Karpas-422 (cell line): ENCODE measurements around the gene BICC1. TPM values are rescaled to one million over a fixed set of nuclear protein-coding genes. Genes with fewer than 3 reads are reported as not detected.

Experiments
- DNase-seq: peaks from one replicate; pipeline ENCODE4 v3.0.0-alpha.2; 2015
- H2AFZ ChIP-seq: fragments of 200-600 bp; sonication (generic); 2 replicates; pipeline ENCODE4 v1.6.1; 2014; ENCODE audit warnings: antibody characterized with exemption, low read length, mixed read lengths
- H3K27ac ChIP-seq: fragments of 200-600 bp; sonication (generic); 2 replicates; pipeline ENCODE4 v1.5.1; 2014; ENCODE audit warnings: mild to moderate bottlenecking, low read length, moderate library complexity
- H3K27me3 ChIP-seq: fragments of 200-600 bp; sonication (generic); 2 replicates; pipeline ENCODE4 v1.6.1; 2014; ENCODE audit warnings: low read length, mixed read lengths
- H3K36me3 ChIP-seq: fragments of 200-600 bp; sonication (generic); 2 replicates; pipeline ENCODE4 v1.6.1; 2014; ENCODE audit warnings: low read length, mixed read lengths; ENCODE audit not compliant: insufficient read depth
- H3K4me1 ChIP-seq: fragments of 200-600 bp; sonication (generic); 2 replicates; pipeline ENCODE4 v1.6.1; 2014; ENCODE audit warnings: mild to moderate bottlenecking, low read length, mixed read lengths
- H3K4me2 ChIP-seq: fragments of 200-600 bp; sonication (generic); 2 replicates; pipeline ENCODE4 v1.6.1; 2014; ENCODE audit warnings: low read length, low read depth, mild to moderate bottlenecking; ENCODE audit not compliant: poor library complexity, severe bottlenecking
- H3K4me3 ChIP-seq: fragments of 200-600 bp; sonication (generic); 2 replicates; pipeline ENCODE4 v1.5.1; 2014; ENCODE audit warnings: mild to moderate bottlenecking, antibody characterized with exemption, low read length, mixed read lengths
- H3K79me2 ChIP-seq: fragments of 200-600 bp; sonication (generic); 2 replicates; pipeline ENCODE4 v1.6.1; 2014; ENCODE audit warnings: mild to moderate bottlenecking, low read length, mixed read lengths
- H3K9ac ChIP-seq: fragments of 200-600 bp; sonication (generic); 2 replicates; pipeline ENCODE4 v1.6.0; 2014; ENCODE audit warnings: low read length
- H3K9me2 ChIP-seq: fragments of 200-600 bp; sonication (generic), shearing (Covaris generic); replicated peaks from 2 replicates; pipeline ENCODE4 v1.6.0; 2014; ENCODE audit warnings: mild to moderate bottlenecking, low read length, moderate library complexity; ENCODE audit not compliant: insufficient read depth
- H3K9me3 ChIP-seq: fragments of 300-700, 200-600 bp; sonication (generic); 2 replicates; pipeline ENCODE4 v1.6.1; 2014; ENCODE audit warnings: low read length, mixed read lengths
- H4K20me1 ChIP-seq: fragments of 200-600 bp; sonication (generic); 2 replicates; pipeline ENCODE4 v1.6.1; 2014; ENCODE audit warnings: mild to moderate bottlenecking, antibody characterized with exemption, low read length, low read depth; ENCODE audit not compliant: insufficient read depth
- total RNA-seq: library from RNA; depleted of rRNA; stranded (reverse); fragments of >200 nt; shearing (Covaris generic); gene quantifications from 2 replicates; pipeline ENCODE4 v1.2.3, GENCODE V29; 2014; ENCODE audit warnings: low replicate concordance

Gene BICC1
- total RNA-seq, 1 experiment from 2014 or later = not detected

GRCh38 chr10:58747687-58748086 lies 235.0 kb downstream of the BICC1 start:
- no peaks in the 10 kb centered on the region for H3K36me3 ChIP-seq
- no peaks in the 10 kb centered on the region for H3K79me2 ChIP-seq
- no peaks in the 10 kb centered on the region for H4K20me1 ChIP-seq
- H3K4me1 ChIP-seq = no peaks in the 10 kb centered on the region
- H2AFZ ChIP-seq = no peak overlapping the region
- no peak for DNase-seq
- no peaks in the 10 kb centered on the region for H3K9me2 ChIP-seq
- no peaks in the 10 kb centered on the region for H3K27me3 ChIP-seq
- no peak overlapping the region for H3K4me3 ChIP-seq
- H3K27ac ChIP-seq = no peak overlapping the region
- no peak overlapping the region for H3K9ac ChIP-seq
- no peak overlapping the region for H3K4me2 ChIP-seq
- H3K9me3 ChIP-seq = no peaks in the 10 kb centered on the region

- H3K9me3 ChIP-seq = no peaks in the 10 kb centered on the region
- H3K4me1 ChIP-seq = no peaks in the 10 kb centered on the region
- H4K20me1 ChIP-seq = no peaks in the 10 kb centered on the region
- no peaks in the 10 kb centered on the region for H3K9me2 ChIP-seq
- no peak overlapping the region for H3K4me3 ChIP-seq
- no peak for DNase-seq
- no peaks in the 10 kb centered on the region for H3K36me3 ChIP-seq
- H3K27me3 ChIP-seq = no peaks in the 10 kb centered on the region
- H3K4me2 ChIP-seq = no peak overlapping the region
- no peak overlapping the region for H3K27ac ChIP-seq
- no peak overlapping the region for H2AFZ ChIP-seq
- H3K79me2 ChIP-seq = no peaks in the 10 kb centered on the region
- no peak overlapping the region for H3K9ac ChIP-seq
These were observed 240.0 kb downstream of the BICC1 start for GRCh38 chr10:58752665-58753064.

GRCh38 chr10:58753425-58753824 lies 240.8 kb downstream of the BICC1 start:
- H3K4me2 ChIP-seq = no peak overlapping the region
- H3K79me2 ChIP-seq = no peaks in the 10 kb centered on the region
- no peaks in the 10 kb centered on the region for H3K4me1 ChIP-seq
- no peaks in the 10 kb centered on the region for H3K9me3 ChIP-seq
- H3K27ac ChIP-seq = no peak overlapping the region
- H4K20me1 ChIP-seq = no peaks in the 10 kb centered on the region
- no peaks in the 10 kb centered on the region for H3K9me2 ChIP-seq
- no peaks in the 10 kb centered on the region for H3K36me3 ChIP-seq
- no peak overlapping the region for H3K4me3 ChIP-seq
- H3K27me3 ChIP-seq = no peaks in the 10 kb centered on the region
- no peak for DNase-seq
- no peak overlapping the region for H3K9ac ChIP-seq
- no peak overlapping the region for H2AFZ ChIP-seq

GRCh38 chr10:58754469-58755339 lies 242.0 kb downstream of the BICC1 start:
- H3K4me2 ChIP-seq = no peak overlapping the region
- no peak for DNase-seq
- H3K36me3 ChIP-seq = no peaks in the 10 kb centered on the region
- no peaks in the 10 kb centered on the region for H3K9me2 ChIP-seq
- no peaks in the 10 kb centered on the region for H3K79me2 ChIP-seq
- H4K20me1 ChIP-seq = no peaks in the 10 kb centered on the region
- H3K9ac ChIP-seq = no peak overlapping the region
- H3K27me3 ChIP-seq = no peaks in the 10 kb centered on the region
- no peak overlapping the region for H3K4me3 ChIP-seq
- no peaks in the 10 kb centered on the region for H3K4me1 ChIP-seq
- H3K27ac ChIP-seq = no peak overlapping the region
- no peak overlapping the region for H2AFZ ChIP-seq
- no peaks in the 10 kb centered on the region for H3K9me3 ChIP-seq

GRCh38 chr10:58755340-58755610 lies 242.6 kb downstream of the BICC1 start:
- H3K27ac ChIP-seq = no peak overlapping the region
- no peaks in the 10 kb centered on the region for H3K36me3 ChIP-seq
- no peak for DNase-seq
- H2AFZ ChIP-seq = no peak overlapping the region
- no peak overlapping the region for H3K4me3 ChIP-seq
- no peaks in the 10 kb centered on the region for H3K27me3 ChIP-seq
- no peaks in the 10 kb centered on the region for H3K4me1 ChIP-seq
- no peak overlapping the region for H3K4me2 ChIP-seq
- no peaks in the 10 kb centered on the region for H3K79me2 ChIP-seq
- no peaks in the 10 kb centered on the region for H4K20me1 ChIP-seq
- H3K9ac ChIP-seq = no peak overlapping the region
- no peaks in the 10 kb centered on the region for H3K9me2 ChIP-seq
- H3K9me3 ChIP-seq = no peaks in the 10 kb centered on the region

GRCh38 chr10:58755677-58756076 lies 243.0 kb downstream of the BICC1 start:
- H3K4me2 ChIP-seq = no peak overlapping the region
- H3K4me1 ChIP-seq = no peaks in the 10 kb centered on the region
- no peaks in the 10 kb centered on the region for H3K36me3 ChIP-seq
- no peaks in the 10 kb centered on the region for H3K9me2 ChIP-seq
- no peak overlapping the region for H3K4me3 ChIP-seq
- H3K79me2 ChIP-seq = no peaks in the 10 kb centered on the region
- H2AFZ ChIP-seq = no peak overlapping the region
- no peaks in the 10 kb centered on the region for H3K27me3 ChIP-seq
- H3K9ac ChIP-seq = no peak overlapping the region
- no peaks in the 10 kb centered on the region for H3K9me3 ChIP-seq
- H4K20me1 ChIP-seq = no peaks in the 10 kb centered on the region
- no peak overlapping the region for H3K27ac ChIP-seq
- no peak for DNase-seq

GRCh38 chr10:58756130-58756719 lies 243.6 kb downstream of the BICC1 start:
- H3K36me3 ChIP-seq = no peaks in the 10 kb centered on the region
- no peaks in the 10 kb centered on the region for H3K9me2 ChIP-seq
- H3K27ac ChIP-seq = no peak overlapping the region
- no peaks in the 10 kb centered on the region for H3K27me3 ChIP-seq
- H3K9me3 ChIP-seq = no peaks in the 10 kb centered on the region
- no peak overlapping the region for H3K4me3 ChIP-seq
- no peaks in the 10 kb centered on the region for H3K4me1 ChIP-seq
- H3K79me2 ChIP-seq = no peaks in the 10 kb centered on the region
- no peak overlapping the region for H3K9ac ChIP-seq
- no peak for DNase-seq
- no peak overlapping the region for H3K4me2 ChIP-seq
- H4K20me1 ChIP-seq = no peaks in the 10 kb centered on the region
- no peak overlapping the region for H2AFZ ChIP-seq

- H3K4me2 ChIP-seq = no peak overlapping the region
- no peaks in the 10 kb centered on the region for H3K36me3 ChIP-seq
- no peaks in the 10 kb centered on the region for H4K20me1 ChIP-seq
- no peaks in the 10 kb centered on the region for H3K27me3 ChIP-seq
- H3K27ac ChIP-seq = no peak overlapping the region
- H3K9ac ChIP-seq = no peak overlapping the region
- DNase-seq = no peak
- H3K79me2 ChIP-seq = no peaks in the 10 kb centered on the region
- no peak overlapping the region for H2AFZ ChIP-seq
- no peaks in the 10 kb centered on the region for H3K4me1 ChIP-seq
- no peak overlapping the region for H3K4me3 ChIP-seq
- no peaks in the 10 kb centered on the region for H3K9me3 ChIP-seq
- H3K9me2 ChIP-seq = no peaks in the 10 kb centered on the region
These were observed 244.8 kb downstream of the BICC1 start for GRCh38 chr10:58757352-58758065.
